Measurements from ENCODE around the gene OTUB2. TPM values are rescaled to one million over a fixed set of nuclear protein-coding genes. Genes with fewer than 3 reads are reported as not detected.

The OTUB2 gene
- total and polyA plus RNA-seq, 5 donors from 2014 or later: 0.25 to 0.46 (median 0.37) TPM; not detected in 1

- no peak overlapping the region for H3K4me3 Mint-ChIP-seq
- Histone ChIP-seq H3K9me3 (ENCODE audit: control insufficient read depth in 2 of 2, low read length in 2 of 2) (no peaks in the 10 kb centered on the region), H3K4me3 (ENCODE audit: low read depth, low read length) (no peak overlapping the region), H3K27ac (ENCODE audit: insufficient read depth, low read length, poor library complexity, severe bottlenecking) (no peak overlapping the region), H3K36me3 (ENCODE audit: control insufficient read depth, insufficient read depth, low read length) (no peaks in the 10 kb centered on the region), H3K27me3 (ENCODE audit: control insufficient read depth, insufficient read depth, low read length) (no peaks in the 10 kb centered on the region), H3K4me1 (ENCODE audit: control insufficient read depth, insufficient read depth, low read length, poor library complexity, severe bottlenecking) (peaks cover 8% of the 10 kb centered on the region)
- DNase-seq (no peak), ATAC-seq (ENCODE audit: low read depth in 2 of 2) (no peak)
- H3K4me1 Mint-ChIP-seq: peaks cover 0 to 13% (median 7%) of the 10 kb centered on the region in 4 donors
- no peaks in the 10 kb centered on the region for H3K9me3 Mint-ChIP-seq
- H3K36me3 Mint-ChIP-seq: no peaks in the 10 kb centered on the region
- H3K27ac Mint-ChIP-seq: no peak overlapping the region
- peaks cover 6% of the 10 kb centered on the region for H3K27me3 Mint-ChIP-seq
Observed at GRCh38 chr14:93997916-93998870, 27.9 kb upstream of the OTUB2 start.

DNA sequence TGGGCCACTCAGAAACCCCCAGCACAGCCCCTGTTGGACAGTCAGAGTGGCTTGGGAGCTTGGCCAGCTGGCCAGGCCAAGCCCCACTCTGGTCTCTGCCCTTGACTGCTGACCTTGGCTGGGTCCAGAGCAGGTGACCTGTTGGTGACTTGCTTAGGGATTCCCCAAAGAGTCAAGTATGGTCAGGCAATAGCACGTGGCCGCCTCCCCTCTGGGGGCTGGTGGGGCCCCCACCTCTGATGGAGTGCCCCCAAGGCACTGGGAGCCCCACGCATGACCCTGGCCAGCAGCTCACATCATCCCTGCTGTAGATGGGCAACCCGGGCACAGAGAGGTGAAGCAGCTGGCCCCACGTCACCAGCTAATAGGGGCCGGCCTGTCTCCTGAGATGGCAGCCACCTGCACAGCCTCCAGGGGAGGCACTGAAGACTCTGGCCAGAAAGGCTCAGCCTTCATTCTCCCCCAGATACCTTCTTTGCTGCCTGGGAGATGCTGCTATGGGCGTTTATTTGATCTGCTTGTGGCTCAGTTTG is 27.2 kb upstream of the OTUB2 start:
- Mint-ChIP-seq H3K4me3 (no peak overlapping the region), H3K36me3 (no peaks in the 10 kb centered on the region), H3K27me3 (peaks cover 6% of the 10 kb centered on the region), H3K9me3 (no peaks in the 10 kb centered on the region), H3K4me1 (peaks cover 0 to 12% (median 7%) of the 10 kb centered on the region in 4 donors), H3K27ac (no peak overlapping the region)
- Histone ChIP-seq H3K27ac (ENCODE audit: insufficient read depth, low read length, poor library complexity, severe bottlenecking) (no peak overlapping the region), H3K4me1 (ENCODE audit: control insufficient read depth, insufficient read depth, low read length, poor library complexity, severe bottlenecking) (peaks cover 8% of the 10 kb centered on the region), H3K36me3 (ENCODE audit: control insufficient read depth, insufficient read depth, low read length) (no peaks in the 10 kb centered on the region), H3K27me3 (ENCODE audit: control insufficient read depth, insufficient read depth, low read length) (no peaks in the 10 kb centered on the region), H3K4me3 (ENCODE audit: low read depth, low read length) (no peak overlapping the region), H3K9me3 (ENCODE audit: control insufficient read depth in 2 of 2, low read length in 2 of 2) (no peaks in the 10 kb centered on the region)
- DNase-seq: no peak
- no peak for ATAC-seq (ENCODE audit: low read depth in 2 of 2)

DNA sequence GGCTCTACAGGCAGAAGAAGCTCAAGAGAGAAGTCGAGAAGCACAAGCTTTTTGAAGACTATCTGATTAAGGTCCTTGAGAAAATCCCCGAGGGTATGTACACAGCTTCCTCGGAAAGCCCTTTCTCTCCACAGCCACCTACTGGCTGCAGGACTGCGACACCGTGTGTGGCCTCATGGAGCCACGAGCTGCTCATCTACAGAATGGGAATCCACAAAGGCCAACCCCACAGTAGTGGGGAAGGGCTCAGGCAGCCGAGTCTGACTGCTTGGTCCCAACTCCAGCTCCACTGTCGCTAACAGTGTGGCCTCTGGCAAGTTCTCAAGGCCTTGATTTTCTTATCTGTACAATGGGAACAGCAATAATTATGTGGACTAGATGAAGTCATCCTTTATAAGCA is 26.6 kb upstream of the OTUB2 start:
- Histone ChIP-seq H3K4me1 (ENCODE audit: control insufficient read depth, insufficient read depth, low read length, poor library complexity, severe bottlenecking) (peaks cover 8% of the 10 kb centered on the region), H3K4me3 (ENCODE audit: low read depth, low read length) (no peak overlapping the region), H3K27ac (ENCODE audit: insufficient read depth, low read length, poor library complexity, severe bottlenecking) (no peak overlapping the region), H3K9me3 (ENCODE audit: control insufficient read depth in 2 of 2, low read length in 2 of 2) (no peaks in the 10 kb centered on the region), H3K27me3 (ENCODE audit: control insufficient read depth, insufficient read depth, low read length) (no peaks in the 10 kb centered on the region), H3K36me3 (ENCODE audit: control insufficient read depth, insufficient read depth, low read length) (no peaks in the 10 kb centered on the region)
- Mint-ChIP-seq H3K4me1 (peaks cover 0 to 12% (median 6%) of the 10 kb centered on the region in 4 donors), H3K4me3 (no peak overlapping the region), H3K27me3 (peaks cover 6% of the 10 kb centered on the region), H3K27ac (no peak overlapping the region), H3K9me3 (no peaks in the 10 kb centered on the region), H3K36me3 (no peaks in the 10 kb centered on the region)
- no peak for DNase-seq
- ATAC-seq (ENCODE audit: low read depth in 2 of 2): no peak

DNA sequence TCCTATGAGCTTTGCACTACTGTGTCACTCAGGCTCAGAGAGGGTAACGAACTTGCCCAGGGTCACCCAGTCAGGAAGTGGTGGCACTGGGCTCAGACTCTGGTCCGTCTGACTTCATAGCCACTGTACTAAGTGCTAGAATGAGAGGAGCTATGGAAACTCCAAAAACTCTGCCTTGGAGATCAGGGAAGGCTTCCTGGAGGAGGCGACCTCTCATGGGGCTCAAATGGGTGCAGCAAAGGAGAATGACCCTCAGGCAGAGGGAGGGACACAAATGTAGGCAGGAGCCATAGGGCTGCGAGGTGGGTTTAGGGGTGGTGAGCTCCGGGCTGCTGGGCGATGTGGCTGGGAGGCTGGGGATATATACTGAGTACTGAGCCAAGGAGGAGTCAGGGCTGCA is 25.9 kb upstream of the OTUB2 start:
- Histone ChIP-seq H3K36me3 (ENCODE audit: control insufficient read depth, insufficient read depth, low read length) (no peaks in the 10 kb centered on the region), H3K27me3 (ENCODE audit: control insufficient read depth, insufficient read depth, low read length) (no peaks in the 10 kb centered on the region), H3K4me1 (ENCODE audit: control insufficient read depth, insufficient read depth, low read length, poor library complexity, severe bottlenecking) (peaks cover 8% of the 10 kb centered on the region), H3K9me3 (ENCODE audit: control insufficient read depth in 2 of 2, low read length in 2 of 2) (no peaks in the 10 kb centered on the region), H3K27ac (ENCODE audit: insufficient read depth, low read length, poor library complexity, severe bottlenecking) (no peak overlapping the region), H3K4me3 (ENCODE audit: low read depth, low read length) (no peak overlapping the region)
- peaks cover 7% of the 10 kb centered on the region for H3K27me3 Mint-ChIP-seq
- no peaks in the 10 kb centered on the region for H3K9me3 Mint-ChIP-seq
- no peak overlapping the region for H3K4me3 Mint-ChIP-seq
- H3K27ac Mint-ChIP-seq: no peak overlapping the region
- no peak for ATAC-seq (ENCODE audit: low read depth in 2 of 2)
- H3K36me3 Mint-ChIP-seq: no peaks in the 10 kb centered on the region
- no peak for DNase-seq
- peaks cover 0 to 12% (median 7%) of the 10 kb centered on the region in 4 donors for H3K4me1 Mint-ChIP-seq

- no peak overlapping the region for H3K27ac Mint-ChIP-seq
- Histone ChIP-seq H3K27me3 (ENCODE audit: control insufficient read depth, insufficient read depth, low read length) (no peaks in the 10 kb centered on the region), H3K4me1 (ENCODE audit: control insufficient read depth, insufficient read depth, low read length, poor library complexity, severe bottlenecking) (peaks cover 8% of the 10 kb centered on the region), H3K36me3 (ENCODE audit: control insufficient read depth, insufficient read depth, low read length) (no peaks in the 10 kb centered on the region), H3K4me3 (ENCODE audit: low read depth, low read length) (no peak overlapping the region), H3K9me3 (ENCODE audit: control insufficient read depth in 2 of 2, low read length in 2 of 2) (no peaks in the 10 kb centered on the region), H3K27ac (ENCODE audit: insufficient read depth, low read length, poor library complexity, severe bottlenecking) (no peak overlapping the region)
- H3K36me3 Mint-ChIP-seq: no peaks in the 10 kb centered on the region
- H3K9me3 Mint-ChIP-seq: no peaks in the 10 kb centered on the region
- peaks cover 12% of the 10 kb centered on the region for H3K27me3 Mint-ChIP-seq
- ATAC-seq (ENCODE audit: low read depth in 2 of 2) (no peak), DNase-seq (no peak)
- peaks cover 0 to 12% (median 9%) of the 10 kb centered on the region in 4 donors for H3K4me1 Mint-ChIP-seq
- no peak overlapping the region for H3K4me3 Mint-ChIP-seq
Observed at GRCh38 chr14:94001016-94001415, 25.1 kb upstream of the OTUB2 start.

- H3K36me3 ChIP-seq (ENCODE audit: control insufficient read depth, insufficient read depth, low read length): no peaks in the 10 kb centered on the region
- Mint-ChIP-seq H3K27ac (peak overlapping the region in 1 of 3 donors; percentile 65), H3K9me3 (no peaks in the 10 kb centered on the region), H3K4me1 (peaks cover 0 to 12% (median 9%) of the 10 kb centered on the region in 4 donors), H3K4me3 (peak overlapping the region in 1 of 4 donors; percentile 57), H3K27me3 (peaks cover 12% of the 10 kb centered on the region), H3K36me3 (no peaks in the 10 kb centered on the region)
- H3K4me3 ChIP-seq (ENCODE audit: low read depth, low read length): peak overlapping the region; percentile 44
- no peak overlapping the region for H3K27ac ChIP-seq (ENCODE audit: insufficient read depth, low read length, poor library complexity, severe bottlenecking)
- no peaks in the 10 kb centered on the region for H3K27me3 ChIP-seq (ENCODE audit: control insufficient read depth, insufficient read depth, low read length)
- DNase-seq (peak; percentile 38 to 72 (median 54)), ATAC-seq (ENCODE audit: low read depth in 2 of 2) (peak; percentile 64)
- peaks cover 8% of the 10 kb centered on the region for H3K4me1 ChIP-seq (ENCODE audit: control insufficient read depth, insufficient read depth, low read length, poor library complexity, severe bottlenecking)
- H3K9me3 ChIP-seq (ENCODE audit: control insufficient read depth in 2 of 2, low read length in 2 of 2): no peaks in the 10 kb centered on the region
Observed at GRCh38 chr14:94001501-94002396, 24.4 kb upstream of the OTUB2 start.

DNA sequence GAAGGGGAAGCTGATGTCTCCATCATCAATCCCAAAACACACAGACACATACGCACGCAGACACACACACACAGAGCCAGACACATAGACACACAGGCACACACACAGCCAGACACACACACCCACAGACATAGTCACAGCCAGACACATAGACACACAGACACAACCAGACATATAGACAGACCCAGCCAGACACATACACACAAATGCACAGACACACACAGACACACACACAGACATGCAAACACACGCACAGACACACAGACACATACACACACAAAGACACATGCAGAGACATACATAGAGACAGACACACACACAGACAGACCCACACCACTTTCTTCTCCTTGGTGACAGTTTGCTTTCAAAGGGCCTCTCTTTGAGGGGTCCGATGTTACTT is 22.7 kb upstream of the OTUB2 start:
- no peaks in the 10 kb centered on the region for H3K36me3 Mint-ChIP-seq
- Histone ChIP-seq H3K36me3 (ENCODE audit: control insufficient read depth, insufficient read depth, low read length) (no peaks in the 10 kb centered on the region), H3K27ac (ENCODE audit: insufficient read depth, low read length, poor library complexity, severe bottlenecking) (no peak overlapping the region), H3K4me1 (ENCODE audit: control insufficient read depth, insufficient read depth, low read length, poor library complexity, severe bottlenecking) (peaks cover 17% of the 10 kb centered on the region), H3K4me3 (ENCODE audit: low read depth, low read length) (no peak overlapping the region), H3K27me3 (ENCODE audit: control insufficient read depth, insufficient read depth, low read length) (no peaks in the 10 kb centered on the region), H3K9me3 (ENCODE audit: control insufficient read depth in 2 of 2, low read length in 2 of 2) (no peaks in the 10 kb centered on the region)
- H3K27me3 Mint-ChIP-seq: peaks cover 12% of the 10 kb centered on the region
- DNase-seq (no peak), ATAC-seq (ENCODE audit: low read depth in 2 of 2) (no peak)
- no peaks in the 10 kb centered on the region for H3K9me3 Mint-ChIP-seq
- no peak overlapping the region for H3K27ac Mint-ChIP-seq
- H3K4me3 Mint-ChIP-seq: no peak overlapping the region
- peaks cover 0 to 18% (median 14%) of the 10 kb centered on the region in 4 donors for H3K4me1 Mint-ChIP-seq
